ENCODE measurements around the gene TNIK.

- TF ChIP-seq POLR2AphosphoS5 (IDR thresholded peaks at IDR 0.05; ENCODE audit: low read depth, low read length) (no peak), TAF1 (IDR thresholded peaks at IDR 0.05; ENCODE audit: borderline replicate concordance, low read depth, low read length) (no peak), POLR2A (IDR thresholded peaks at IDR 0.05; ENCODE audit: low read depth, low read length) (no peak)
Observed at GRCh38 chr3:171011873-171012336, 448.3 kb downstream of the TNIK start.

Measured in GM12892 (cell line).